Stimulated activated CD4-positive, alpha-beta T cell treated with anti-CD3 and anti-CD28 coated beads, Interleukin-1b, Interleukin-23, amount 100 ng/mL, for 4 hours (primary cell): Measurements from ENCODE around the gene ATXN3.
"Not testable (repeated sequence)": the region's sequence is repeated elsewhere in the genome, so short reads cannot be mapped to it uniquely, and the experiment has no call there.

Experiments used
- DNase-seq, 2 donors: peaks; one replicate each; pipeline ENCODE4 v3.0.0-alpha.2; 2020; ENCODE audit warnings: low read depth in 2 of 2

Gene ATXN3

GRCh38 chr14:92074555-92074954, 31.8 kb downstream of the ATXN3 start:
- no peak for DNase-seq

- DNase-seq: no peak
These were observed 48.1 kb downstream of the ATXN3 start for GRCh38 chr14:92058006-92058917.

GRCh38 chr14:92049781-92050180, 56.6 kb downstream of the ATXN3 start:
- no peak for DNase-seq

- not testable (repeated sequence) for DNase-seq
These were observed 57.2 kb downstream of the ATXN3 start for GRCh38 chr14:92049221-92049620.

- DNase-seq: not testable (repeated sequence)
These were observed 60.5 kb downstream of the ATXN3 start for GRCh38 chr14:92045904-92046303.

- not testable (repeated sequence) for DNase-seq
These were observed 64.6 kb downstream of the ATXN3 start for GRCh38 chr14:92041766-92042165.

GRCh38 chr14:92041203-92041602, 65.2 kb downstream of the ATXN3 start:
- no peak for DNase-seq

- no peak for DNase-seq
These were observed 65.8 kb downstream of the ATXN3 start for GRCh38 chr14:92040431-92041051.

GRCh38 chr14:92039719-92040430, 66.5 kb downstream of the ATXN3 start, which contains the start of gene TRIP11:
Gene TRIP11, minus strand, starts transcription at chr14:92040059. Its CDS starts 374 bp downstream, at chr14:92039685.
- peak; percentile 88 to 89 for DNase-seq

- peak in 1 of 2 donors; percentile 1 for DNase-seq
These were observed 67.2 kb downstream of the ATXN3 start for GRCh38 chr14:92039063-92039718.

GRCh38 chr14:92037989-92038388, 68.4 kb downstream of the ATXN3 start:
- no peak for DNase-seq

GRCh38 chr14:92035890-92036289, 70.5 kb downstream of the ATXN3 start:
- DNase-seq: no peak

- DNase-seq: no peak
These were observed 72.3 kb downstream of the ATXN3 start for GRCh38 chr14:92033906-92034687.

- no peak for DNase-seq
These were observed 72.9 kb downstream of the ATXN3 start for GRCh38 chr14:92033433-92033832.

GRCh38 chr14:92026548-92027190, 79.7 kb downstream of the ATXN3 start:
- DNase-seq: no peak

GRCh38 chr14:92022036-92022435, 84.3 kb downstream of the ATXN3 start:
- no peak for DNase-seq

- no peak for DNase-seq
These were observed 84.9 kb downstream of the ATXN3 start for GRCh38 chr14:92021523-92021922.

GRCh38 chr14:92014040-92014439, 92.3 kb downstream of the ATXN3 start:
- DNase-seq: no peak

- no peak for DNase-seq
These were observed 94.1 kb downstream of the ATXN3 start for GRCh38 chr14:92012121-92012748.

- DNase-seq: no peak
These were observed 95.7 kb downstream of the ATXN3 start for GRCh38 chr14:92010644-92011043.
